ENCODE data around the gene TMEM233. TPM values are rescaled to one million over a fixed set of nuclear protein-coding genes. Genes with fewer than 3 reads are reported as not detected.

The TMEM233 gene
- total and polyA plus RNA-seq, 12 donors, result 0.17 to 1.0 (median 0.53) TPM; not detected in 2

- Histone ChIP-seq H3K4me1 (replicated peaks in 1 of 2) (peaks cover 16 to 46% of the 10 kb centered on the region in 2 donors), H3K27me3 (no peaks in the 10 kb centered on the region), H3K27ac (no peak overlapping the region), H3K9me3 (replicated peaks in 1 of 3) (no peaks in the 10 kb centered on the region), H3K4me3 (no peak overlapping the region), H3K36me3 (replicated peaks in 1 of 2) (peaks cover 0 to 4% of the 10 kb centered on the region in 2 donors)
- TF ChIP-seq POLR2A (IDR thresholded peaks at IDR 0.05) (no peak), CTCF (IDR thresholded peaks at IDR 0.05) (no peak)
- WGBS, 4 donors, result 95 to 97% (median 96%) methylated on average over 26 to 38 of the region's 38 CpGs
- no peak for DNase-seq
- intact Hi-C loops (cut with DNase I), result loop anchor here in 1 of 2 donors (10.0 kb wide), 1 partner anchor 95 kb away; no protein-coding TSS in a partner anchor
These were observed 96.4 kb downstream of the TMEM233 start for GRCh38 chr12:119689935-119690500.

GRCh38 chr12:119691202-119691810 lies 97.7 kb downstream of the TMEM233 start:
- peak overlapping the region in 4 of 5 donors; percentile 22 to 83 (median 74) for H3K27ac ChIP-seq
- H3K36me3 ChIP-seq (replicated peaks in 1 of 2), result peaks cover 0 to 4% of the 10 kb centered on the region in 2 donors
- DNase-seq, result no peak
- no peak for TF ChIP-seq POLR2A (IDR thresholded peaks at IDR 0.05)
- TF ChIP-seq CTCF (IDR thresholded peaks at IDR 0.05), result no peak
- H3K4me1 ChIP-seq (replicated peaks in 1 of 2), result peaks cover 16 to 43% of the 10 kb centered on the region in 2 donors
- WGBS, 4 donors, result 86 to 98% (median 89%) methylated on average over 6 of the region's 6 CpGs
- H3K9me3 ChIP-seq (replicated peaks in 1 of 3), result no peaks in the 10 kb centered on the region
- no peaks in the 10 kb centered on the region for H3K27me3 ChIP-seq
- H3K4me3 ChIP-seq, result no peak overlapping the region
- intact Hi-C loops (cut with DNase I), result loop anchor here in 1 of 2 donors (10.0 kb wide), 1 partner anchor 93 kb away; no protein-coding TSS in a partner anchor

- no peaks in the 10 kb centered on the region for H3K9me3 ChIP-seq (replicated peaks in 1 of 3)
- intact Hi-C loops (cut with DNase I), result loop anchor here in 1 of 2 donors (10.0 kb wide), 1 partner anchor 92 kb away; no protein-coding TSS in a partner anchor
- H3K4me1 ChIP-seq (replicated peaks in 1 of 2), result peaks cover 16 to 41% of the 10 kb centered on the region in 2 donors
- peak overlapping the region; percentile 22 to 83 (median 70) for H3K27ac ChIP-seq
- TF ChIP-seq POLR2A (IDR thresholded peaks at IDR 0.05) (no peak), CTCF (IDR thresholded peaks at IDR 0.05) (no peak)
- no peaks in the 10 kb centered on the region for H3K27me3 ChIP-seq
- H3K4me3 ChIP-seq, result no peak overlapping the region
- DNase-seq, result no peak
- WGBS, 4 donors, result 62 to 77% (median 73%) methylated on average over 5 of the region's 5 CpGs
- H3K36me3 ChIP-seq (replicated peaks in 1 of 2), result peaks cover 0 to 4% of the 10 kb centered on the region in 2 donors
These were observed 98.8 kb downstream of the TMEM233 start for GRCh38 chr12:119692410-119692809.

Small RNA genes lying within 50 kb of the gene (small RNA-seq; reads per million reads assigned to genes)
- 0 reads per million in 2 donors for gene RN7SKP197

Other genes starting within 250 kb of the TMEM233 start
- gene PRKAB1, start 74.4 kb downstream of the TMEM233 start, total RNA-seq, result 10 to 100 TPM; 21.5 to 75.8 (median 37.0) TPM
- gene PRKAB1, start 74.4 kb downstream of the TMEM233 start, polyA plus RNA-seq, result 10 to 100 TPM; 27.8 to 30.5 (median 29.3) TPM

Measured in adrenal gland (tissue), 12 donors.